GM18519 (cell line): ENCODE data around the gene AFF4.
"Not testable (repeated sequence)": the region's sequence is repeated elsewhere in the genome, so short reads cannot be mapped to it uniquely, and the experiment has no call there.

Source experiments
- ATAC-seq: cut with Tn5 transposase; IDR thresholded peaks from one replicate; pipeline ENCODE4 v1.9.1; 2021; ENCODE audit warnings: mild to moderate bottlenecking, moderate library complexity; ENCODE audit not compliant: unreplicated experiment, low FRiP score

Gene AFF4

DNA sequence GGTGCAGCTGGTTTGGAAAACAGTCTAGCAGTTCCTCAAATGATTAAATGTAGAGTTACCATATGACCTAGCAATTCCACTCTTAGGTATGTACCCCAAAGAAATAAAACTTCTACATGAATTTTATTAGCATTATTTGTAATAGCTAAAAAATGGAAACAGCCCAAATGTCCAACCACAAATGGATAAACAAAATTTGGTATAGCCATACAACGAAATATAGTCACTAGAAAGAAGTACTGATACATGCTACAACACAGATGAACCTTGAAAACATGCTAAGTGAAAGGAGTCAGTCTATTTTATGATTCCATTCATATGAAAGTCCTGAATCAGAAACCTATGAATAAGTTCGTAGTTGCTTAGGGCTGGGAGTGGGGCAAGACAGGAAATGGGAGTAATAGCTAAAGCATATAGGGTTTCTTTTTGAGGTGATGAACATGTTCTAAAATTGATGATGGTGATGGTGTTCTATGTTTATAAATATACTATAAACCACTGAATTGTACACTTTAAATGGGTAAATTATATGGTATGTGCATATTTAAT lies 103.5 kb downstream of the AFF4 start:
- ATAC-seq = no peak

DNA sequence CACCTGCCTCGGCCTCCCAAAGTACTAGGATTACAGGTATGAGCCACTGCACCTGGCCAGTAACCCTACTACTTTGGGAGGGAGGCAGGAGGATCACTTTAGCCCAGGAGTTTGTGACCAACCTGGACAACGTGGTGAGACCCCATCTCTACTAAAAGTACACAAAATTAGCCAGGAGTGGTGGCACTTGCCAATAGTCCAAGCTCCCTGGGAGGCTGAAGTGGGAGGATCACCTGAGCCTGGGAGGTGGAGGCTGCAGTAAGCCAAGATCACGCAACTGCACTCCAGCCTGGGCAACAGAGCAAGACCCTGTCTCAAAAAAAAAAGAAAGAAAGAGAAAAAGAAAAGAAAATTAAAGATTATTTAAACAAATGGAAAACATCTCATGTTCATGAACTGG lies 107.4 kb downstream of the AFF4 start:
- ATAC-seq = no peak

DNA sequence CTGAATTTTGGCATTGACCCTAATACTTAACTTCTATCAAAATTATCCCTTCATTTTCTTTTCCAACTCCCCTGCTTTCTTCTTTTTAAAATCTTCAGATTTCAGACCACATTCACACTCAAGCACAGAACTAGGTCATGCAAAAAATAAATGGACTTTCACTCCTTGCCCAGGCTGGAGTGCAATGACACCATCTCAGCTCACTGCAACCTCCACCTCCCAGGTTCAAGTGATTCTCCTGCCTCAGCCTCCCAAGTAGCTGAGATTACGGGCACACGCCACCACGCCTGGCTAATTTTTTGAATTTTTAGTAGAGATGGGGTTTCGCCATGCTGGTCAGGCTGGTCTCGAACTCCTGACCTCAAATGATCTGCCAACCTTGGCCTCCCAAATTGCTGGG lies 108.4 kb downstream of the AFF4 start:
- not testable (repeated sequence) for ATAC-seq

DNA sequence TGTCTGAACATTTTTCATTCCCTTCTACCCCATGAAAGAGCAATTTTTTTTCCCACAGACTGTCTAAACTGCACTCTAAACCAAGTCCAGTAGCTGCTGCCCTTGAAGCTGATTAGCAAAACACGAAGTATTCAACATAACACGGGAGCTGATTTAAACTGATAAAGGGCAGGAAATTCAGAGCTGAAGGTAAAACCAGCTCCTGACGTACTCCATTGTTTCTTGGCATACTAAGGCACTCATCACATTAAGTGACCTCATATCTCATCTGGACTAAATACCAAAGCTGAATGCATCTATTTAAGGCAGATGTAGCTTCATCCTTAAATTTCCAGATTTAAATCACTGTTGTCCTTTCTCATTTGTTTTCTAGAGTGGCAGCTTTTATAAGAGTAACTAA lies 109.1 kb downstream of the AFF4 start:
- no peak for ATAC-seq

DNA sequence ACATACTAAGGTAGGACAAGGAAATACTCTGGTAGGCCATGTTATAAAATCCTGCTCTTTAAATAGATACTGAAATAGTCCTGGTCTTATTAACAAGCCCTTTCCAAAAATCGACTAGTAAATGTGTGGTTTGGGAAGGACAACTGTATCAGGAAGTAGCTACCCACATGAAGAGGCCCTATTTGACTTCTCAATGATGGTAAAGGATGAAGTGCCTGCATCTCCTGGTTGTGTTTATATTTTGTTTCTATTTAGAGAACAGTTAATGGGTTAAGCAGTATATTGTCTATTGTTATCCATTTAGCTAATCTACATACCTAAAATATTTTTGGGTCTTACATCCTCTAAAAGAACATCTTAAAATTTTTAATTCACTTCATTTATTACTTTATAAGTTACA lies 109.6 kb downstream of the AFF4 start:
- ATAC-seq = no peak

DNA sequence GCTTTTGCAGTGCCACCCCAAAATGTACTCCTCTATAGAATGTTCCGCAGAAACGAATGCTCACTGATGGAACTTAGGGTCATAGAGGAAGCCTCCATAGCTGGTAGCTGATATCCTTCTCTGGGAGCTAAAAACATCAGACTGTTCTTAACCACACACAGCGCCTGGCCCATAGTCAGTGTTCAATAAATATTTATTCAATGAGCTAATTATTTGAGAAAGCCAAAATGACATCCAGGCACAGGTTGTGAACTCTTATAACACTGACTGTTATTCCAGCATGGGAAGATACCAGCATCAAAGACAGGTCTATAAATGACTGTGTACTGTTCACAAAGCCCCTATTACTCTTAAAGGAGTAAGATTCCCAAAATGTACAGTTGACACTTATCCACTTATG lies 110.1 kb downstream of the AFF4 start:
- ATAC-seq = no peak

DNA sequence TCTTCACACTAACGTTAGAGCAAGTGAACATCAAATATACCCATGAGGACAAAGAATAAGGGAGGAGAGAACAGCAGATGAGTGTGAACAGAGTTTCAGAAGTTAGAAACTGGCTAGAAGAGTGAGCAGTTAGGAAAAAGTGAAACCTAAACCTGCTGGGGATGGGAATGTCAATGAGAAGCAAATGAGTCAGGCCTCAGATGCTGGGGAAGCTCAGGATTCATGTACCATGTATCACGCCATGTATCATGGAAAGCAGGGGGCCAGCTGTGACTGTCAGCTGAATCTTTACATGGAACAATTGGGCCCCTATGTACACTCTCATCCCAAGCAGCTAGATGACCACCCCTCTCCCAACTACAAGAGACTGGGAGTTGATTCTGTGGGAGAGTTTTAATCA lies 113.4 kb downstream of the AFF4 start:
- ATAC-seq = no peak

DNA sequence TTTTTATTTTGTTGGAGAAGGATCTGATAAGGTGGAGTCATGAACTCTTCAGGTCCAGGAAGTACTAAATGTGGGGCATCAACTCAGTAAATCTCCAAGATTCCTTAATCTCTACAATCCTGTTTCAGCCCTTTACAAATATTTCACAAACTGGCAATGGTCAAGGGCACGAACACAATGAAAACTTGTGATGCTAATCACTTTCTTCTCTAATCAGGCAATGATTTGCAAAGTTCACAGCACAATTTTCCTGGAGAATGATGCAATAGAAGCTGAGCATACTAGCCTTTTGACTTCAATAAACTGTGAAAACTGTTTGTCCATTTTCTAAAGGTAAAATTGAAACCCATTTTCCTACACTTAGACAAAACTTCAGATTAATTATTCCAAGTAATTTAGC lies 114.1 kb downstream of the AFF4 start:
- ATAC-seq = no peak

DNA sequence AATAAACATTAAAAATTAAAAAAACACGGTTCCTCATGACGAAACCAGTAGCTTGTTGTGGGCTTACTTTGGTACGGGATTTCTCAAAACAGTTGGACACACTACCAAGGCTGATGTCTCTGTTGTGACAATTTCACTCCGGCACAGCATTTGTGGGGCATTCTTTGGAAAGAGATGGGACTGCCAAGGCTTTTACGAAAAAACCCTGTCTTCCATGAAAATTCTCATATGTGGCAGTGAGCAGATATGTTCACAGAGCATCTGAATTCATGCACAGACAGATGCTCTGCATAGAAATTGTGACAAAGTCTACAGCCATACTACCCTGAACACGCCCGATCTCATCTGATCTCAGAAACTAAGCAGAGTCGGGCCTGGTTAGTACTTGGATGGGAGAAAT lies 115.2 kb downstream of the AFF4 start:
- ATAC-seq = no peak

DNA sequence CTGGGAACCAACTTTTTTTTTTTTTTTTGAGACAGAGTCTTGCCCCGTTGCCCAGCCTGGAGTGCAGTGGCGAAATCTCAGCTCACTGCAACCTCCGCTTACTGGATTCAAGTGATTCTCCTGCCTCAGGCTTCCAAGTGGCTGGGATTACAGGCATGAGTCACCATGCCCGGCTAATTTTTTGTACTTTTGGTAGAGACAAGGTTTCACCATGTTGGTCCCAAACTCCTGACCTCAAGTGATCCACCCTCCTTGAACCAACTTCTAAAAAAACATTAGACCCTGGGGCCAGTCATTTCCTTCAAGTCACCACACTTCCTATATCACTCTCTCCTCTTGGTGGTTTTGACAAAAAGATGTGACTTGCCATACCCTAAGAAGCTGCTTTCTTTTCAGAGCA lies 122.1 kb downstream of the AFF4 start:
- no peak for ATAC-seq

DNA sequence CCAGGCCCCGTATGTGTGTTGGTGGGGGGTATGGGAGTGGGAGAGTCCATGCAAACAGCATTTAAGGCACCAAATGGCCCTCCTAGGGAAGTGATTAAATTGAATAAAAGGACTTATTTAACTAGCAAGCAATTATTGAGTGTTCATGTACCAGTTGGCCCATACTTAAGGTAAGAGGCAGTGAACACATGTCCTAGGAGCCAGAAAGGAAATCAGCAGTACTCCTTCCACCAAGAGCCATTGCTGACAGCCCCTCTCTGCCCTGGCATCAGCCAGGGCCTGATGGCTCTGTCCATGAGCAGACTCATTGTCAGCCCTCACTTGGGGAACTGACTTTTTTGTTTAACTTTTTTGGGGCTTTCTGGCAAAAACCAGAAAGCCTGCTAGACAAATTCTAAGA lies 122.5 kb downstream of the AFF4 start:
- no peak for ATAC-seq

DNA sequence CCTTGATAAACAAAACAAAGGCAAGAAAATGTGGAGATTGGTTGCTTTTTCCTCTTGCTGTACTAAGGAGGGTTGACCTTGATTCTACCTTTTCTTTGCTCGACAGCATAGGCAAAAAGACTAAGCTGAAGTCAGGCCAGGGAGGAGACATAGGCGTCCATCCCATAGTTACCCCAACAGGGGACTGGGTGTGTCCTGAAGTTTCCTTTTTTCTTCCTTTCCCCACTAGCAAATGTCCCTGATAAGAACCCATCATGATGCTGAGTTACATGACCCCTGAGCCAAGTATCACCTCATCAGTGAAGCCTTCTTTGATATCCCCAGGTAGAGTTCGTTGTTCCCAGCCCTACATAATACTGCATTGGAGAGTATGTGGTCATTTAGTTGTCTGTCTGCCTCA lies 123.1 kb downstream of the AFF4 start:
- ATAC-seq = no peak

DNA sequence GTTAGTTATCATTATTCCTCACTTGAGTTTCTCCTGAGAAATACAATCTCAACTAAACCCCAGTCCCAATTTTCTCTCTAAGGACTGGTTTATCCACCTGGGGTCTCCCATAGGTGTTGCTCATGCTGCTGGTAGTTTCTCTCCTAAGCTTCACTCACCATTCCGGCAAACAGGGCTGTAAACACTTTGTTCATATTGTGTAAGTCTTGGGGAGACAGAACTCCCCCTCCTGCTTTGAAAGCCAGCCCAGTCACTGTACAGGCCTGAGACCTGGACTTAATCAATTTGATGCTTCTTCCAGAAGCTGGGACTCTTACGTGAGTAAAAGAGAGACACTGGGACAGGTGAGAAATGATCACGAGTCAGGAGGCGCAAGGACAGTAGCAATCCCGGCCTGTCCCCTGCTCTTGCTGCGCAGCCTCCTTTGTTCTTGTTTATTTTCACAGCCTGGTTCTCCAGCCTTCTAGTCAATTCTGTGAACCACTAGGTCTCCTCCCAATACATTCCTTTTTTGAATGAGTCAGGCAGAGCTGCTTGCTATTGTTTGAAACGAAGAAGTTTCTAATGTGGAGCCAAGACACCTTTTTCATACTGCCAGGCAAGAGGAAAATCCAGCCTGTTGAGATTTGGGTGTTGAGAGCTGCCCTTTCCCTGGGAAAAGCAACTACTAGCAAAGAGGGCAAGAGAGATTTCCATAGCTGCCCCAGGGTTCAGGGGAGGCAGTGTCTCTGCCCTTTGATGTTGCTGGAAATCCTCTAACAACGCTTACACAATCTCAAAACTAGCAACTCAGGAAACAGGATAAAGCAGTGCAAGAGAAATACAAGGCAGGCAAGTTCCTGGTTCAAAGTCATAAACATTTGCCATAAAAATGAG lies 123.8 kb downstream of the AFF4 start:
- ATAC-seq = no peak

DNA sequence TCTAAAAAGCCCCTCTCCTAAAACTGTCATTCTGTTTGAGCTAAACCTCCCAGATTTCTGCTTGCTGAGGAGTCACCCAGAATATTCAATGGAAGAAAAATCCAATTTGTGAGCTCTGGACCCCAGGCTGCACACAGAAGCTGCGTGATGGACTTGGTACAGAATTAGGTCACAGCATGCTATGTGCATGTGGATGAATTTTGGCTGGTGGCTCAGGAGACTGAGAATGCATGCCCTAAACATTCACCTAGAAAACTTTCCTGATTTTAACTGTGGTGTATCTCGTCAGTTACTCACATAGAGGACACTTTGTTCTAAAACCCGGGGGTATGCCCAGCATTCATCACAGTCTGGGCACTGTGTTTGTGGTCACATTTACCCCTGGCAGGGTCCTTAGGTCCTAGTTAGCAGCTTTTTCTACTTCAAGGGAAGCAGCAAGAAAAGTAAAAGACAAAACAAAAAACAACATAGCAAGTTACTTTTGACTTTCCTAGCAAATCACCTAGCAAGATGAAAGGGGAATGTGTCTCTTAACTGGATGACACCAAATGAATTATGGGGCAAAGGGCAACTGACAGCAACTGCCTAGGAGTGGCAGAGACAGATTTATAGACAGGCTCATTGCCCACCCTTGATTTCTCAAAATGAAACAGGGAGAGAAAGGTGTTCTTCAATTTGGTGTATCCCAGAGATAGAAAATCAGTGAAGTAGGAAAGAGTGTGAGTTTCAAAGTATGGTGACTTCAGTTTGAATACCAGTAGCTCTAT lies 124.7 kb downstream of the AFF4 start:
- ATAC-seq = no peak

DNA sequence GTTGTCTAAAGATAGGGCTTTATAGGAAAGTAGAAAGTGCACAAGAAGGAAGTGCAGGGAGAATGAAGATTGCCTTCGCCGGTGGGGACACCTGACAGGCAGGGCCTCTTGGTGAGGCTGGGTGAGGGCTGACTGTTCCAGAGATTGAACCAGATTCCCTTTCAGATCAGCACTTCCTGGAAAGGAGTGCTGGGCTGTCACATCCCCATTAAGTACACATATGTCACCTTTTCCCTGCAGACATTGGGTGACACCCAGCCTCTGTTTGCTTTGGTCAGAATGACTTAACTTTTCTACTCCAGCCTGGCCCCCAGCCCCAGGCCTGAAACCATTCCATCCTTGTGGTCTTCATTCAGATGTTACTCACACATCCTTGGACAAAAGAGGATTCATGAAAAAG lies 125.6 kb downstream of the AFF4 start:
- ATAC-seq = no peak

DNA sequence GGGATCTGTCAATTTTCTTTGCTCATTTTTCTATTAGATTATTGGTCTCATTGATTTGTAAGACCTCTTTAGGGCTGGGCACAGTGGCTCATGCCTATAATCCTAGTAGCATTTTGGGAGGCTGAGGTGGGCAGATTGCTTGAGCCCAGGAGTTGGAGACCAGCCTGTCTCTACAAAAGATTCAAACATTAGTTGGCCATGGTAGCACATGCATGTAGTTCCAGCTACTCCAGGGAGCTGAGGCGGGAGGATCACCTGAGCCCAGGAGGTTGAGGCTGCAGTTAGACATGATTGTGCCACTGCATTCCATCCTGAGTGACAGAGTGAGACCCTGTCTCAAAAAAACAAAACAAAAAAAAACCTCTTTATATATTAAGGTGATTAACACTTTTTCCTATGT lies 126.6 kb downstream of the AFF4 start:
- ATAC-seq = no peak

DNA sequence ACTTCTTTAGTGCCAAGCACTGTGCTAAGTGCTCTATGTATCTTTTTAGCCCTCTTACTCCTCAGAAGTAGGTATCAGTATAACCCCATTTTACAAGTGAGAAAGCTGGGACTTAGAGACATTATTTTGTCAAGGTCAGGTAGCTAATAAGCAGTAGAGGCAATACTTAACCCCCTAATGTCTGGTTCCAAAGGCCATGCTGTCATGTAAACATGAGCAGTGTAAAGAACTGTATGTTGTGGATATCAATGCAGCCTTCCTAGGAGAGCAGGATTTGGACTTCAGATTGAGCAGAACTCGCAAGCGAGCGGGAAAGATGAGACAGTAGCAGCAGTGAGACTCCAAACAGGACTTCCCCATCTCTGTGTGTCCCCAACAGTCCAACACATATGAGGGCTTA lies 129.4 kb downstream of the AFF4 start:
- no peak for ATAC-seq

DNA sequence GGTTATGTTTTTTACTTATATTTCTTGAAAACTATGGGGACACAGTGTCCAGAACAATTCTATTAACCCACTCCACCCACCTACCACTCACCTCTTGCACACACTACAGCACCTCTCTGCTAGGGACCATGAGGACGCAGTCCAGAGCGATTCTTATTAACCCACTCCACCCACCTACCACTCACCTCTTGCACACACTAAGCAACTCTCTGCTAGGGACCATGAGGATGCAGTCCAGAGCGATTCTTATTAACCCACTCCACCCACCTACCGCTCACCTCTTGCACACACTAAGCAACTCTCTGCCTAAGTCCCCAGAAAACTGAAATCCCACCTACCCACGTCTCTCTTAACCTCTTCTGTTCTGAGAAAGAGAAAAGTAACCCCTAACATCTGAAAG lies 130.8 kb downstream of the AFF4 start:
- no peak for ATAC-seq

DNA sequence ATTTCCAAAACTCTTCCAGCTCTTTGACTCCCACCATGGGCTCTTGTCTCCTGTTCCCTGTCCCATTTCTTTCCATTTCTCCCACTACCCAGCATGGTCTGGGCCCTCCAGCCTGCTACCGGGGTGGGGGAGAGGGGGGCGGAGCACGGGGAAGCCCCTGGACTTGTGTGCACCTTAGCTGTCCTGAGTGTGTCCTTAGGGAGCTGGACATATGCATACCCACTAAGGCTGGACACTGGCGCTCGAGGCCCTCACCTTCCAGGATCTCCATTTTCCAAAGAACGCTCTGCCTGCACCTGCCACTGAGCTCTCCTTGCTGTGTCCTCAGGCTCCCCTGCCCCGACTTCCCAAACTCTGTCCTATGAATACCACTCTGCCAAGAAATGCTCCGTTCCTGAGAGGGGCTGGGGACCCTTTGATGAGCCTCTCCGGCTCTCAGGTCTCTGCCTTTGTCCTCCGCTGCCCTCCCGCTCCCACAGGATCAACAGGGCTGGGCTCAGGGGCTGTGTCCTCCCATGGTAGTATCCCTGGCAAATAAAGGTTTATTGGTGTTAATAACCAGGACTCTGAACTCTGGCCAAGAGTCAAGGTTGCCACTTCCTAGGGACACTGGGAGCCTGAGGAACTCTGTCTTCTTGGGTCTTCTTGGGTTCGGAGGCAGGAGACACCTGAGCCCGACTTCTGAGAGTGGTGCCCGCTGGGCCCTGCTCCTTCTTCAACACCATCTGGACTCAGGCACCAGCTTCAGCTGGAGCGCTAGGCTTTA lies 132.2 kb downstream of the AFF4 start:
- no peak for ATAC-seq

DNA sequence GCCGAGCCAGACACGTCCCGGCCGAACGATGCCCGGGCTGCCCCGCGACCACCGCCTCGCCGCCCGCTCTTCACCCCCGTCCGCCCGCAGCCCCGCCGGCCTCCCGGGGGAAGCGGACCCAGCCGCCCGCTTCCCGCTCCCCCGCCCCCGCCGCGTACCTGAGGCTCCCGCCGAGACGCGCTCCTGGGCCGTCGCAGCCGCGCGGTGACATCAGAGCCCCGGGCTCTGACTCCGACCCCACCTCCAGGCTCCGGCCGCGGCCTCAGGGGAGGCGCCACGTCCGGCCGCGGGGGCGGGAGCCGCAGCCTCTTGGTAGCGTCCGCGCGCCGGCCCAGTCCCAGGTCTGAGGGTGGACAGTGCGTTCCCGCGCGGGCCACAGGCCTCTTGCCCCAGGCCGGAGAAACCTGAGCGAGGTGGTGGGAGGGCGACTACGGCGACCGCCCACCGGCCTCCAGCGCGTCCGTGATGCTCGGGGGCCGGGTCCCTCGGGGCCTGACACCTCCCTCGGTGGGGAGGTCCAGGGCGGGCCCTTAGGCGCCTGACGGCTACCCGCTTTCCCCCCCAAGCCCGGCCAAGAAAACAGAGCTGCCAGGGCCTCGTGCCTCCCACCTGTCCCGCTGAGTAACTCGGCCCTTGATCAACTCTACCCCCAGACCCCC lies 132.9 kb downstream of the AFF4 start, which contains the start of gene SHROOM1:
SHROOM1 (minus strand) TSS at position 212 of the 659 bp plus-strand sequence. CDS start 4,507 bp downstream, outside the sequence.
- ATAC-seq = peak; percentile 37
